ENCODE data around the gene DDX11.

- TF ChIP-seq EZH2 (IDR thresholded peaks at IDR 0.05; ENCODE audit: insufficient read depth, low read length): no peak
- TF ChIP-seq CTCF (IDR thresholded peaks at IDR 0.05; ENCODE audit: insufficient read depth, low read depth, low read length): no peak
These were observed 41.7 kb upstream of the DDX11 start for GRCh38 chr12:31031951-31032335.

All from astrocyte (in vitro differentiated cells and primary cell).